NCI-H2081 (cell line): ENCODE measurements around the gene CNNM1.

Experiments
- DNase-seq, 2 experiments: peaks; one replicate each; lab custom pipeline; 2025; lab: John Stamatoyannopoulos, UW

CNNM1 gene

GRCh38 chr10:99372546-99373271 is 43.6 kb downstream of the CNNM1 start:
- DNase-seq: no peak

DNA sequence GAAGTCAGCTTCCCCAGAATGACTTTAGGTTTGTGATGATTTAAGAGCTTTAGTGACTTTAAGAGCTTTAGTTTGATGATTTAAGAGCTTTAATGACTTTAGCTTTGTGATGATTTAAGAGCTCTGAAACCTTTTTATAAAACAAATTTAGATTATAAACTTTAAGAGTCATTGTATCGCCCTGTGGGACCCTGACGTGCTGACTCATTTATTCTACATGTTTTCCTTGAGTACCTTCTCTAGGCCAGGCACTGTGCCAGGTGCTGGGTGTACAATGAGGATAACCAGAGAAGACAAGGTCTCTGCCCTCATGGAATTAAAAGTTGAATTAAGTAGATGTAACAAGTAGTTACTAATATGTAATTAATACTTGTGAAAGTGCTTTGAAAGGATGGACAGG is 45.4 kb downstream of the CNNM1 start:
- no peak for DNase-seq

GRCh38 chr10:99374972-99375371 is 45.8 kb downstream of the CNNM1 start:
- DNase-seq: no peak

DNA sequence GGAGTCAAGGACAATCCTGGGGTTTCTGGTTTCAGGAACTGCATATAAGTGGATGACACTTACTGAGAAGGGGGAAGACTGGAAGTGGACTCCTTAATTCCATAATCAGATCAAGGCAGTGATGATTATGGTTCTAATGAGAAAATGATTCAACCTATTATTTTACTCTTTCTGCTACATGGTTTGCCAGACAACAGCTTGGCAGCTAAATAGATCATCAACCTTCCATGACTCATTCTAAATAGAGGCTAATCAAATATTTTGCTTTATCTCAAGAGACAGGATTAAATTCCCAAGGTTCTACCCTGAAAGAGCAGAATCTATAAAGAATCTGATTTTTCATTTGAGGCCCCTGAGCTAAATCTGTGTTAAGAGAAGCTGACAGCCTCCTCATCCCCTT is 46.3 kb downstream of the CNNM1 start:
- DNase-seq: no peak

GRCh38 chr10:99382176-99382575 is 53.0 kb downstream of the CNNM1 start:
- no peak for DNase-seq

DNA sequence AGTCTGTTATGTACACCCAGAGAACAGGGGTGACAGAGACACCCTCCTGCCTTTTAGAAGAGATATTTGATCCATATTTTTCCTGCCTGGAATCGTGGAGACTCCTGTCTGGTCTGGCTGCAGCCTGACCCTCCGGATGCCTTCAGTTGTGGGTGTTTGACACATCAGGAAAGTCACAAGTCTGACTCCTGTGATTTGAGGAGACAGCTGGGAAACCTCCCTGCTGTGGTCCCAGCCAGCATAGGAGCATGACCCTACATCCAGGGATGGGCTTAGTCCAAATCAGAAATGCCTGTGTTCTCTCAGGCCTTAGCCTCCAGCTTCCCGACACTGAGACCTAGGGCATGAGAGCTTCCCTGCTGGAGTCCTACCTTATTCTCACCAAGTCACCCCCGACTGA is 57.9 kb downstream of the CNNM1 start:
- DNase-seq: no peak

DNA sequence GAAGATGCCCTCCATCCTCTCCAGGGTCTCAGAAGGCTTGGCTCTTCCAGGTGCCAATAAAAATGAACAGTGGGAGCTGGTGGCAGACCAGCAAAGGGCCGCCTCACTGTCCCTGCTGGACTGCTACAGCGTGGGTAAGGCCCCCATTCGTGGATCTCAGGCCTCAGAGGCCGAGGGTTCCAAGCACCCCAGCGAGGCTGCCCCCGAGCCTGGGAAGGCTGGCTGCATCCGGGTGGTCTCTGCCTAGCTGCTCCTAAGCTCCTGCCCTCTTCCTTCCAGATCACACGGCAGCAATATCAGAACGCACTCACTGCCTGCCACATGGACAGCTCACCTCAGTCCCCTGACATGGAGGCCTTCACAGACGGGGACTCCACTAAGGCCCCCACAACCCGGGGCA is 58.4 kb downstream of the CNNM1 start:
- no peak for DNase-seq

DNA sequence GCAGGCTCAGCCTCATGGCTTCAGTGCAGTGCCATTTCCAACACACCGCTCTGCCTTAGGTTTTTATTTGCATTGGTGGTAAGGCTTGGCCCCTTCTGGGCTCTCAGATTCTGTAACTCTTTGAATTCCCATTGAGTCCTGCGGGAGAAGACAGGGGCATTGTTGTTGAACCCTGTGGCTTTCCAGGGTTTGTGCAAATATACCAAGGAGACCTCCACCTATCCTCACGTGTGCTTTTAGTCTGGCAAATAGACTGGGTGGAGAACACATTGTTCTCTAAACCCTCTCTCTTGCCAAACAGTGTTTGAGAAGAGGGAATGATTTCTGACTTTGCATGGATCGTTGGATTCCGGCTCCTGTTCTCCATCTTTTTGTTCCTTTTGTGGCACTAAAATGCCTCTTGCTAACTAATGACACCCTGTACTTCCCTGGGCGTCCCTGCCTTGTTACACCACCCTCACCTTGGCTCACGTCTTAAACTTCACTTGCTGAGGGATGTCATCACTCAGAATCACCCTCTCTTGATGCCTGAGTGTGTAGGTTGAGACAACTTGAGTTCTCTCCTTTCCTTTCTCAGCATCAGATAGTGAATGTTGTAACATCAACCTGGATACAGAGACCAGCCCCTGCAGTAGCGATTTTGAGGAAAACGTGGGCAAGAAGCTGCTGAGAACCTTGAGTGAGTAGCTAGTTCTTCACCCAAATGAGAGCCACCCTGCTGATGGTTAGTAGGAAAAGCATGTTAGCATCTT is 60.7 kb downstream of the CNNM1 start:
- DNase-seq: no peak

- no peak for DNase-seq
Observed at GRCh38 chr10:99391346-99391745, 62.2 kb downstream of the CNNM1 start.

- DNase-seq: no peak
Observed at GRCh38 chr10:99393036-99393435, 63.9 kb downstream of the CNNM1 start.

DNA sequence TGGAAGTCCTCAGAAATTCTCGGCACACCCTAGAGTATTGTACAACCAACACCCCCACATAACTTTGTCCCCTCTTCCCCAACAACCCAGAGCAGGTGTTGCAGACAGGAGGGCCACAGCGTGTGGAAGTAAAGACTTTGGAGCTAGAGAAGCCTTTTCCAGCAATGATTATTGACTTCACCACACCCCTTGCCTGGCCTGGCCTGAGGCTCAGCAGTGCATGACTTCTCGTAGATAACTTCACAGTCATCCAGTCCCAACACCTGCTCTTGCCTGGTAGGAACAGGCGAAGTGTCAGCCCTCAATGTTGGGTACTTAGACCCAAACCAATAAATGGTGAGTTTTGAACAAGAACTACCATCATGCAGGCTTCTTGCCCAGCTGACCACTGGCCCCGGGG is 64.5 kb downstream of the CNNM1 start:
- no peak for DNase-seq

DNA sequence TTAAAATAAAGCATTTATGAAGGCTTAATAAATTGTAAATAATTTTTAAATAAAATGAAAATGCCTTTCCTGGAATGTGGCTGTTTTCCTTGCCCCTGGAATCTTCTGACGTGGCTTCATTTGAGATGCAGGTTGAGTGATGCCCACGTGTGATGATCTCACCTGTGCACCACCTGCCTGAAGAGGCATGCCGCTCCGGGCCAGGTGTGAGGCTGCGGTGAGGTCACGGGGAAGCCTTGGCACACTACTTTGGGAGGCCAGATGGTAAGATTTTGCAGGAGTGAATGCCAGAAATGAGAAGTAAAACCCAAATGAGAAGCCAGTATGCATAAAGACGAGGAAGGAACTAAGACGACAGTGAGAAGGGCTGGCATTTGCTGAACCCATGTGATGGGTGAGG is 65.1 kb downstream of the CNNM1 start:
- DNase-seq: no peak

GRCh38 chr10:99394761-99395386 is 65.7 kb downstream of the CNNM1 start:
- DNase-seq: no peak

GRCh38 chr10:99395750-99396445 is 66.7 kb downstream of the CNNM1 start:
- DNase-seq: peak; percentile 30 to 45

- DNase-seq: no peak
Observed at GRCh38 chr10:99396471-99396870, 67.3 kb downstream of the CNNM1 start.

GRCh38 chr10:99399664-99400063 is 70.5 kb downstream of the CNNM1 start:
- DNase-seq: no peak

- DNase-seq: no peak
Observed at GRCh38 chr10:99403674-99404073, 74.5 kb downstream of the CNNM1 start.

- no peak for DNase-seq
Observed at GRCh38 chr10:99406149-99406548, 77.0 kb downstream of the CNNM1 start.

GRCh38 chr10:99410146-99410545 is 81.0 kb downstream of the CNNM1 start:
- no peak for DNase-seq

DNA sequence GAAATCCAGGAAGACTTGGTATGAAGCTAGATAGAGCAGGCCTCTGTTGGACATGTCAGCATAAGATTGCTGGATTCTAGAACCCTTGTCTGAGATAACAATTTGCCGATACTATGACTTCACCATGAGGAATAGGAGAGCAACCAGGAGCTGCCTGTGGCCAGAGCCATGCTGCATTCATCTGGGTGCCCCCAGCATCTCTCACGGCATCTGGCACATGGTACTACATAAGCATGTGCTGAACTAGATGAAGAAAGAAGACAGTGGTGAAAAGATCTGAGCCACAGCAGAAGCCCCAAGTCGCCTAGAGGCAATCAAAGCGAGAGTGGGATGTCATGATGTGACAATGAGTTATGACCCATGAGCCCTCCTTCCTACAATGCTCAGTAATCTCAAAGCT is 81.7 kb downstream of the CNNM1 start:
- DNase-seq: no peak

DNA sequence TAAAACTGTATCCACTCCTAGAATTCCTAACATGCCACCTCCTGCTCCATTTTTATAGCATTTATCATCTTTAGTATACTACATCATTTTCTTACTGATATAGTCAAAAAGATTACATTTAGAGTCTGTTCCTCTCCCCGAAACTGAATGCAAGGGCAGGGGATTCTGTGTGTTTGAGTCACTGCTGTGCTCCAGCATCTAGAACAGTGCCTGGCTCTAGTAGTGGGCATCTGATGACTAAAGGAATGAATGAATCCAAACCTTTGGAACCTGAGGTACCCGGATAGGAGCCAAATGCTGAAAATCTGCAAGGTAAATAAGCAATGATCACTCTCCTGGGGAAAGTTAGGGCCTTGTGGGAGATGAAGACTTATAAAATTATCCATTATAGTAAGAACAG is 82.4 kb downstream of the CNNM1 start:
- no peak for DNase-seq

DNA sequence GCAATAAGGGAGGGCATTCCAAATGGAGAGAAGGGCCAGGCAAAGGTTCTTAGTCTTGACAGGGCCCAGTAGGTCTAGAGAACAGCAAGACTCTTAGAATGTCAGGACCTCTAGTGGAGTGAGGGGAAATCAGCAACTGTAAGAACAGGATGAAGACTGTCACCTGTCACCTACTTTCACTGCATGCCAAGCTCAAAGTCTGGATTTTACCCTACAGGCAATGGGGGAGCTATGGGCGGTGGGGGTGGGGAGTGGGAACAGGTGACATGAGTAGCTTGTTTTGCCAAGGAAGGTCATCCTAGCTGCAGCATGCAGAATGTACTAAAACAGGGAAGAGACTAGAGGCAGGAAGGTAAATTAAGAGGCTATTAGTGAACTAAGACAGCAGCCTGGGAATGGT is 82.9 kb downstream of the CNNM1 start:
- DNase-seq: no peak
